Prostate gland (tissue), 2 donors: Measurements from ENCODE around the gene RAB3IL1.

Experiments used
- CTCF ChIP-seq, 4 experiments: fragments of 200-600 bp in 2 of 4; fragments of 450-650 bp in 2 of 4; sonication (generic) in 2 of 4; IDR thresholded peaks; 1 replicate in 3 of 4; 2 replicates in 1 of 4; pipeline ENCODE4 v1.5.1; 2016 to 2019; ENCODE audit warnings: antibody characterized with exemption in 4 of 4, mild to moderate bottlenecking in 2 of 4, moderate library complexity in 2 of 4
- POLR2A ChIP-seq: fragments of 450-650 bp; IDR thresholded peaks from one replicate; pipeline ENCODE4 v1.6.1; 2016; ENCODE audit warnings: antibody characterized with exemption, mild to moderate bottlenecking
- POLR2AphosphoS5 ChIP-seq: sonication (generic); formaldehyde crosslinking; IDR thresholded peaks from one replicate; pipeline ENCODE4 v1.6.1; 2017; ENCODE audit warnings: antibody characterized with exemption

DNA sequence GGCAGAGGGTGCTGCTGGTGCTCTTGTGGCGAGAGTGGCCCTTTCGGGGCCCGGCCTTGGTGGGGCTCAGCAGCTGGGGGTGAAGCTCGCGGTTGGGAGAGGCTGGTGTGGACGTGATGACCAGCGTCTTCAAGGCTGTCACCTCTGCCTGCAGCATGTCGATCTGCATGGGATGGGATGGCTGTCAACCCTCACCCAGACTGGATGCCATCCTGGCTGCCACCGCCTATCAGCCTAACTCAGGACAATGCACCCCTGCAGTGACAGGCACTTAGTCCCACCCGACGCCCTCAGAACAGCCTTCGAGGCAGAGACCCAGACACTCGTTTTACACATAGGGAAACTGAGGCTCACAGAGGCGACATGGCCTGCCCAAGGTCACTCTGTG lies 10.8 kb downstream of the RAB3IL1 start:
- TF ChIP-seq CTCF (IDR thresholded peaks at IDR 0.05) (no peak), POLR2A (no peak), POLR2AphosphoS5 (no peak)
